Ascending aorta (tissue), 2 donors: ENCODE measurements around the gene GSN. TPM values are rescaled to one million over a fixed set of nuclear protein-coding genes. Genes with fewer than 3 reads are reported as not detected.

Experiments used
- DNase-seq, 2 donors: peaks; one replicate each; pipeline ENCODE4 v3.0.0-alpha.2; 2019; ENCODE audit warnings: low spot score in 2 of 2
- H3K27ac ChIP-seq, 2 donors: fragments of 200-600 bp; sonication (generic); one replicate each; pipeline ENCODE4 v1.5.1; 2016 to 2017; ENCODE audit warnings: mild to moderate bottlenecking in 1 of 2
- H3K27me3 ChIP-seq: fragments of 200-600 bp; sonication (generic); one replicate; pipeline ENCODE4 v1.5.1; 2017
- H3K36me3 ChIP-seq, 2 donors: fragments of 200-600 bp; sonication (generic); one replicate each; pipeline ENCODE4 v1.5.1; 2016
- H3K4me1 ChIP-seq, 2 donors: fragments of 200-600 bp; sonication (generic); one replicate each; pipeline ENCODE4 v1.5.1; 2016 to 2017; ENCODE audit warnings: mild to moderate bottlenecking in 1 of 2
- H3K4me3 ChIP-seq, 2 donors: fragments of 200-600 bp; sonication (generic); one replicate each; pipeline ENCODE4 v1.5.1; 2016 to 2017; ENCODE audit warnings: mild to moderate bottlenecking in 1 of 2
- H3K9me3 ChIP-seq, 2 donors: fragments of 200-600 bp; sonication (generic); one replicate each; pipeline ENCODE4 v1.5.1; 2016
- CTCF ChIP-seq, 3 experiments: fragments of 200-600 bp in 2 of 3; fragments of 450-650 bp in 1 of 3; sonication (generic) in 2 of 3; IDR thresholded peaks; one replicate each; pipeline ENCODE4 v1.5.1; 2016 to 2019; ENCODE audit warnings: antibody characterized with exemption in 3 of 3, mild to moderate bottlenecking in 1 of 3, moderate library complexity in 1 of 3
- intact Hi-C: fragments of 100-400 bp; cut with DNase I; formaldehyde crosslinking; loops from one replicate; pipeline ENCODE4 v1.15.1; 2023
- total RNA-seq: library from RNA; depleted of rRNA; stranded (reverse); fragments of >200 nt; gene quantifications from one replicate; pipeline ENCODE4 v1.1.0, GENCODE V29; 2016

Gene GSN
- total RNA-seq, 1 donor from 2014 or later = 3,012 TPM

GRCh38 chr9:121354141-121354540, 86.2 kb downstream of the GSN start:
- H3K27ac ChIP-seq = peak overlapping the region; percentile 39 to 59
- peaks cover 5 to 46% of the 10 kb centered on the region in 2 donors for H3K4me1 ChIP-seq
- intact Hi-C loops = no loop called here
- no peak for DNase-seq
- H3K36me3 ChIP-seq = peaks cover 27 to 44% of the 10 kb centered on the region in 2 donors
- H3K4me3 ChIP-seq = no peak overlapping the region
- no peaks in the 10 kb centered on the region for H3K9me3 ChIP-seq
- H3K27me3 ChIP-seq = no peaks in the 10 kb centered on the region
- TF ChIP-seq CTCF (IDR thresholded peaks at IDR 0.05) = no peak

- TF ChIP-seq CTCF (IDR thresholded peaks at IDR 0.05) = no peak
- Histone ChIP-seq H3K36me3 (peaks cover 27 to 38% of the 10 kb centered on the region in 2 donors), H3K9me3 (no peaks in the 10 kb centered on the region), H3K27ac (peak overlapping the region; percentile 39 to 59), H3K4me3 (no peak overlapping the region), H3K27me3 (no peaks in the 10 kb centered on the region), H3K4me1 (peaks cover 5 to 45% of the 10 kb centered on the region in 2 donors)
- DNase-seq = no peak
- intact Hi-C loops = no loop called here
Observed at GRCh38 chr9:121354762-121355161, 86.8 kb downstream of the GSN start.

- TF ChIP-seq CTCF (IDR thresholded peaks at IDR 0.05) = no peak
- Histone ChIP-seq H3K4me1 (peaks cover 0 to 38% of the 10 kb centered on the region in 2 donors), H3K9me3 (no peaks in the 10 kb centered on the region), H3K27me3 (no peaks in the 10 kb centered on the region), H3K36me3 (peaks cover 25 to 37% of the 10 kb centered on the region in 2 donors), H3K27ac (peak overlapping the region; percentile 19 to 48), H3K4me3 (no peak overlapping the region)
- no peak for DNase-seq
- intact Hi-C loops = no loop called here
Observed at GRCh38 chr9:121357011-121357410, 89.0 kb downstream of the GSN start.

- no peak overlapping the region for H3K4me3 ChIP-seq
- DNase-seq = no peak
- no peaks in the 10 kb centered on the region for H3K27me3 ChIP-seq
- intact Hi-C loops = no loop called here
- peaks cover 12 to 42% of the 10 kb centered on the region in 2 donors for H3K4me1 ChIP-seq
- peak overlapping the region; percentile 85 to 98 for H3K27ac ChIP-seq
- TF ChIP-seq CTCF (IDR thresholded peaks at IDR 0.05) = no peak
- no peaks in the 10 kb centered on the region for H3K9me3 ChIP-seq
- peaks cover 9 to 20% of the 10 kb centered on the region in 2 donors for H3K36me3 ChIP-seq
Observed at GRCh38 chr9:121358751-121359150, 90.8 kb downstream of the GSN start.

- peak overlapping the region; percentile 85 to 98 for H3K27ac ChIP-seq
- intact Hi-C loops = loop anchor here (2.0 kb wide), 1 partner anchor 33 kb away; no protein-coding TSS in a partner anchor
- no peak for TF ChIP-seq CTCF (IDR thresholded peaks at IDR 0.05)
- H3K4me3 ChIP-seq = peak overlapping the region in 1 of 2 donors; percentile 12
- peaks cover 14 to 50% of the 10 kb centered on the region in 2 donors for H3K4me1 ChIP-seq
- DNase-seq = no peak
- no peaks in the 10 kb centered on the region for H3K9me3 ChIP-seq
- H3K27me3 ChIP-seq = no peaks in the 10 kb centered on the region
- peaks cover 3 to 11% of the 10 kb centered on the region in 2 donors for H3K36me3 ChIP-seq
Observed at GRCh38 chr9:121359351-121360294, 91.7 kb downstream of the GSN start.
